A549 (cell line): ENCODE results near the gene LAPTM5. TPM values are rescaled to one million over a fixed set of nuclear protein-coding genes. Genes with fewer than 3 reads are reported as not detected.

Experiments used
- ATAC-seq, 2 experiments: fragments of 200-7000 bp in 1 of 2; fragments of >200 bp in 1 of 2; cut with Nextera tagmentation in 1 of 2; cut with Tn5 transposase in 1 of 2; 3 replicates each; pipeline versions ENCODE4 v1.8.0 to v1.9.1; 2018 to 2020; ENCODE audit warnings: mild to moderate bottlenecking in 1 of 2, moderate library complexity in 1 of 2
- CTCF ChIA-PET: fragments of 300-600 bp; sonication (Branson Sonifier 250); formaldehyde crosslinking; extraction: SDS; loops from one replicate; lab custom pipeline; 2021; ENCODE audit warnings: antibody characterized with exemption, inconsistent platforms; lab: Yijun Ruan, JAX
- POLR2A ChIA-PET: fragments of 350-600 bp; formaldehyde crosslinking; extraction: SDS; loops from one replicate; lab custom pipeline; 2021; ENCODE audit warnings: antibody characterized with exemption, inconsistent platforms; lab: Yijun Ruan, JAX
- DNase-seq, 2 experiments: peaks; one replicate each; pipeline versions ENCODE4 v3.0.0 to v3.0.0-alpha.2; 2011 to 2016; ENCODE audit warnings: low read depth in 1 of 2, low spot score in 1 of 2
- FAIRE-seq: peaks from 2 replicates; lab custom pipeline; 2011; peaks lifted over from hg19 to GRCh38; lab: Jason Lieb, UNC
- H3K27ac ChIP-seq, 2 experiments: fragments of >200 bp; sonication (Bioruptor Twin); formaldehyde crosslinking; 3 replicates each; pipeline ENCODE4 v1.5.1; 2016 to 2017
- H3K4me1 ChIP-seq: fragments of >200 bp; sonication (Bioruptor Twin); formaldehyde crosslinking; 3 replicates; pipeline ENCODE4 v1.6.1; 2016
- H3K4me2 ChIP-seq: fragments of >200 bp; sonication (Bioruptor Twin); formaldehyde crosslinking; 3 replicates; pipeline ENCODE4 v1.6.1; 2016
- H3K4me3 ChIP-seq: fragments of >200 bp; sonication (Bioruptor Twin); formaldehyde crosslinking; 3 replicates; pipeline ENCODE4 v1.5.1; 2016
- H3K9me3 ChIP-seq: fragments of >200 bp; sonication (Bioruptor Twin); formaldehyde crosslinking; 3 replicates; pipeline ENCODE4 v1.6.1; 2016
- BHLHE40 ChIP-seq: IDR thresholded peaks from 2 replicates; pipeline ENCODE4 v1.6.1; 2012; ENCODE audit warnings: low read depth, low read length, inconsistent platforms
- CHD2 ChIP-seq: fragments of 150-350 bp; IDR thresholded peaks from 2 replicates; pipeline ENCODE4 v1.6.1; 2014; ENCODE audit warnings: low read length; ENCODE audit not compliant: partially characterized antibody
- EHF ChIP-seq: fragments of 250-450 bp; sonication (Bioruptor Pico); IDR thresholded peaks from 2 replicates; pipeline ENCODE4 v1.5.0; 2020; ENCODE audit warnings: mild to moderate bottlenecking
- EHMT2 ChIP-seq: fragments of 200-600 bp; sonication (generic); IDR thresholded peaks from 2 replicates; pipeline ENCODE4 v1.6.1; 2016; ENCODE audit warnings: antibody characterized with exemption, low read depth, mild to moderate bottlenecking, moderate library complexity
- ESRRA ChIP-seq: fragments of 150-350 bp; IDR thresholded peaks from 2 replicates; pipeline ENCODE4 v1.6.1; 2014; ENCODE audit warnings: mild to moderate bottlenecking, low read length, borderline replicate concordance
- FOSB ChIP-seq: fragments of 250-450 bp; sonication (Bioruptor Pico); IDR thresholded peaks from 2 replicates; pipeline ENCODE4 v1.5.0; 2020; ENCODE audit warnings: mild to moderate bottlenecking, moderate library complexity
- FOXS1 ChIP-seq: fragments of 250-450 bp; sonication (Bioruptor Pico); IDR thresholded peaks from 2 replicates; pipeline ENCODE4 v1.5.0; 2020; ENCODE audit warnings: mild to moderate bottlenecking, moderate library complexity
- GATA3 ChIP-seq: IDR thresholded peaks from 2 replicates; pipeline ENCODE4 v1.6.1; 2012; ENCODE audit warnings: borderline replicate concordance
- HDAC2 ChIP-seq: fragments of 200-600 bp; sonication (generic); IDR thresholded peaks from 2 replicates; pipeline ENCODE4 v1.6.1; 2016
- HEYL ChIP-seq: fragments of 250-450 bp; sonication (Bioruptor Pico); IDR thresholded peaks from 2 replicates; pipeline ENCODE4 v1.8.0; 2021; ENCODE audit warnings: mild to moderate bottlenecking, moderate library complexity
- HOXA7 ChIP-seq: fragments of 250-450 bp; sonication (Bioruptor Pico); IDR thresholded peaks from 2 replicates; pipeline ENCODE4 v1.5.0; 2020; ENCODE audit warnings: mild to moderate bottlenecking, moderate library complexity
- HOXB13 ChIP-seq: fragments of 250-450 bp; sonication (Bioruptor Pico); IDR thresholded peaks from 2 replicates; pipeline ENCODE4 v1.5.0; 2020; ENCODE audit warnings: low read depth, mild to moderate bottlenecking, moderate library complexity
- HOXB5 ChIP-seq: fragments of 250-450 bp; sonication (Bioruptor Pico); IDR thresholded peaks from 2 replicates; pipeline ENCODE4 v1.5.0; 2020; ENCODE audit warnings: mild to moderate bottlenecking, moderate library complexity
- JUN ChIP-seq, 2 experiments: fragments of >200 bp; sonication (Bioruptor Twin); formaldehyde crosslinking; IDR thresholded peaks; 2 replicates in 1 of 2; 3 replicates in 1 of 2; pipeline ENCODE4 v1.6.1; 2016 to 2017
- JUNB ChIP-seq: fragments of >200 bp; sonication (Bioruptor Twin); formaldehyde crosslinking; IDR thresholded peaks from 2 replicates; pipeline ENCODE4 v1.6.1; 2016
- KDM5A ChIP-seq: fragments of 200-600 bp; sonication (generic); IDR thresholded peaks from 2 replicates; pipeline ENCODE4 v1.6.1; 2016; ENCODE audit warnings: antibody characterized with exemption, mild to moderate bottlenecking
- NFE2L2 ChIP-seq: fragments of 150-350 bp; conservative IDR thresholded peaks from 2 replicates; pipeline ENCODE4 v1.6.1; 2014; ENCODE audit warnings: low read length
- PHF8 ChIP-seq: fragments of 200-600 bp; sonication (generic); IDR thresholded peaks from 2 replicates; pipeline ENCODE4 v1.6.1; 2016; ENCODE audit warnings: low read depth, mild to moderate bottlenecking, antibody characterized with exemption, moderate library complexity, borderline replicate concordance
- POLR2A ChIP-seq: IDR thresholded peaks from 2 replicates; pipeline ENCODE4 v1.6.1; 2012; ENCODE audit warnings: mild to moderate bottlenecking, low read length
- RAD21 ChIP-seq, 2 experiments: fragments of >200 bp in 1 of 2; sonication (Bioruptor Twin) in 1 of 2; formaldehyde crosslinking in 1 of 2; IDR thresholded peaks in 1 of 2; conservative IDR thresholded peaks in 1 of 2; 2 replicates in 1 of 2; 3 replicates in 1 of 2; pipeline ENCODE4 v1.6.1; 2012 to 2018; ENCODE audit warnings: inconsistent platforms in 1 of 2
- RARB ChIP-seq: fragments of 250-450 bp; sonication (Bioruptor Pico); IDR thresholded peaks from 2 replicates; pipeline ENCODE4 v1.8.0; 2021; ENCODE audit warnings: mild to moderate bottlenecking, moderate library complexity
- RCOR1 ChIP-seq: fragments of 150-350 bp; IDR thresholded peaks from 2 replicates; pipeline ENCODE4 v1.6.1; 2014; ENCODE audit warnings: antibody characterized with exemption, low read length, low read depth
- TP53 ChIP-seq: fragments of 250-450 bp; sonication (Bioruptor Pico); IDR thresholded peaks from 2 replicates; pipeline ENCODE4 v1.5.0; 2021; ENCODE audit warnings: mild to moderate bottlenecking, moderate library complexity
- ZC3H11A ChIP-seq: fragments of 450-650 bp; IDR thresholded peaks from 2 replicates; pipeline ENCODE4 v1.6.1; 2014; ENCODE audit warnings: antibody characterized with exemption, mild to moderate bottlenecking
- ZFP36 ChIP-seq: fragments of 450-650 bp; IDR thresholded peaks from 2 replicates; pipeline ENCODE4 v1.6.1; 2014; ENCODE audit warnings: borderline replicate concordance; ENCODE audit not compliant: partially characterized antibody
- ZSCAN20 ChIP-seq: fragments of 250-450 bp; sonication (Bioruptor Pico); IDR thresholded peaks from 2 replicates; pipeline ENCODE4 v1.8.0; 2022; ENCODE audit warnings: mild to moderate bottlenecking, moderate library complexity
- WGBS: methylation state at CpG from one replicate; pipeline ENCODE4 v1.1.6; 2017; ENCODE audit errors: missing lambda C conversion rate; 5-methylcytosine and 5-hydroxymethylcytosine counted together
- polyA plus RNA-seq, 4 experiments: library from polyadenylated mRNA; depleted of rRNA in 3 of 4; stranded (reverse); fragments of >200 nt; fragmentation: RNase III in 1 of 4; extraction: RNeasy Plus Mini Kit Qiagen cat#74134 plus additional on column Dnase treatment in 1 of 4; gene quantifications; 2 replicates in 3 of 4; 3 replicates in 1 of 4; pipeline ENCODE4 v1.2.3, GENCODE V29; 2011 to 2017
- TF ChIP-seq, protein P1 (sequence below): fragments of >200 bp; sonication (Bioruptor Twin); formaldehyde crosslinking; IDR thresholded peaks from 2 replicates; pipeline ENCODE4 v1.6.1; 2016
- TF ChIP-seq, protein P2 (sequence below): IDR thresholded peaks from 2 replicates; pipeline ENCODE4 v1.6.1; 2012
- TF ChIP-seq, protein P3 (sequence below): fragments of >200 bp; sonication (Bioruptor Twin); formaldehyde crosslinking; IDR thresholded peaks from 3 replicates; pipeline ENCODE4 v1.5.1; 2016
- TF ChIP-seq, protein P4 (sequence below): IDR thresholded peaks from 2 replicates; pipeline ENCODE4 v1.6.1; 2012; ENCODE audit warnings: low read depth, borderline replicate concordance
- TF ChIP-seq, protein P5 (sequence below): fragments of 450-650 bp; IDR thresholded peaks from 2 replicates; pipeline ENCODE4 v1.6.1; 2014; ENCODE audit warnings: antibody characterized with exemption

LAPTM5 gene
- polyA plus RNA-seq, 2 of the 4 experiments (the other 2 are of a cell fraction): 0.06 to 0.22 TPM

DNA sequence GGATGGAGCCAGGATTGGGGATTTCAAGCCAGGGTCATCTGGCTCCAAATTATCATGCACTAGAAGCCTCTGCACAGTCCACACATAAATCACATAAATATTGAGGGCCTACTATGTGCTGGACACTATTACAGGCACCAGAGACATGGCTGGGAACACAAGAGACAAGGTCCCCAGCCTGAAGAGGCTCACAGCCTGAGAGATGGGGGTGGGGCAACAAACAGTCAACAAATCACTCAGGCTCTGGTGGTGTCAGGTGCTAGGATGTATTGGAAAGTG, 41.6 kb upstream of the LAPTM5 start (continued):
- TF ChIP-seq, protein P1, sequence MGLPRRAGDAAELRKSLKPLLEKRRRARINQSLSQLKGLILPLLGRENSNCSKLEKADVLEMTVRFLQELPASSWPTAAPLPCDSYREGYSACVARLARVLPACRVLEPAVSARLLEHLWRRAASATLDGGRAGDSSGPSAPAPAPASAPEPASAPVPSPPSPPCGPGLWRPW: no peak
- TF ChIP-seq, protein P2, sequence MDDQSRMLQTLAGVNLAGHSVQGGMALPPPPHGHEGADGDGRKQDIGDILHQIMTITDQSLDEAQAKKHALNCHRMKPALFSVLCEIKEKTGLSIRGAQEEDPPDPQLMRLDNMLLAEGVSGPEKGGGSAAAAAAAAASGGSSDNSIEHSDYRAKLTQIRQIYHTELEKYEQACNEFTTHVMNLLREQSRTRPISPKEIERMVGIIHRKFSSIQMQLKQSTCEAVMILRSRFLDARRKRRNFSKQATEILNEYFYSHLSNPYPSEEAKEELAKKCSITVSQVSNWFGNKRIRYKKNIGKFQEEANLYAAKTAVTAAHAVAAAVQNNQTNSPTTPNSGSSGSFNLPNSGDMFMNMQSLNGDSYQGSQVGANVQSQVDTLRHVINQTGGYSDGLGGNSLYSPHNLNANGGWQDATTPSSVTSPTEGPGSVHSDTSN: no peak
- TF ChIP-seq, protein P3, sequence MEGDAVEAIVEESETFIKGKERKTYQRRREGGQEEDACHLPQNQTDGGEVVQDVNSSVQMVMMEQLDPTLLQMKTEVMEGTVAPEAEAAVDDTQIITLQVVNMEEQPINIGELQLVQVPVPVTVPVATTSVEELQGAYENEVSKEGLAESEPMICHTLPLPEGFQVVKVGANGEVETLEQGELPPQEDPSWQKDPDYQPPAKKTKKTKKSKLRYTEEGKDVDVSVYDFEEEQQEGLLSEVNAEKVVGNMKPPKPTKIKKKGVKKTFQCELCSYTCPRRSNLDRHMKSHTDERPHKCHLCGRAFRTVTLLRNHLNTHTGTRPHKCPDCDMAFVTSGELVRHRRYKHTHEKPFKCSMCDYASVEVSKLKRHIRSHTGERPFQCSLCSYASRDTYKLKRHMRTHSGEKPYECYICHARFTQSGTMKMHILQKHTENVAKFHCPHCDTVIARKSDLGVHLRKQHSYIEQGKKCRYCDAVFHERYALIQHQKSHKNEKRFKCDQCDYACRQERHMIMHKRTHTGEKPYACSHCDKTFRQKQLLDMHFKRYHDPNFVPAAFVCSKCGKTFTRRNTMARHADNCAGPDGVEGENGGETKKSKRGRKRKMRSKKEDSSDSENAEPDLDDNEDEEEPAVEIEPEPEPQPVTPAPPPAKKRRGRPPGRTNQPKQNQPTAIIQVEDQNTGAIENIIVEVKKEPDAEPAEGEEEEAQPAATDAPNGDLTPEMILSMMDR: no peak
- no peak for TF ChIP-seq ESRRA
- TF ChIP-seq FOSB: no peak
- TF ChIP-seq RAD21 (conservative IDR thresholded peaks at IDR 0.05 in 1 of 2, IDR thresholded peaks at IDR 0.05 in 1 of 2): no peak

DNA sequence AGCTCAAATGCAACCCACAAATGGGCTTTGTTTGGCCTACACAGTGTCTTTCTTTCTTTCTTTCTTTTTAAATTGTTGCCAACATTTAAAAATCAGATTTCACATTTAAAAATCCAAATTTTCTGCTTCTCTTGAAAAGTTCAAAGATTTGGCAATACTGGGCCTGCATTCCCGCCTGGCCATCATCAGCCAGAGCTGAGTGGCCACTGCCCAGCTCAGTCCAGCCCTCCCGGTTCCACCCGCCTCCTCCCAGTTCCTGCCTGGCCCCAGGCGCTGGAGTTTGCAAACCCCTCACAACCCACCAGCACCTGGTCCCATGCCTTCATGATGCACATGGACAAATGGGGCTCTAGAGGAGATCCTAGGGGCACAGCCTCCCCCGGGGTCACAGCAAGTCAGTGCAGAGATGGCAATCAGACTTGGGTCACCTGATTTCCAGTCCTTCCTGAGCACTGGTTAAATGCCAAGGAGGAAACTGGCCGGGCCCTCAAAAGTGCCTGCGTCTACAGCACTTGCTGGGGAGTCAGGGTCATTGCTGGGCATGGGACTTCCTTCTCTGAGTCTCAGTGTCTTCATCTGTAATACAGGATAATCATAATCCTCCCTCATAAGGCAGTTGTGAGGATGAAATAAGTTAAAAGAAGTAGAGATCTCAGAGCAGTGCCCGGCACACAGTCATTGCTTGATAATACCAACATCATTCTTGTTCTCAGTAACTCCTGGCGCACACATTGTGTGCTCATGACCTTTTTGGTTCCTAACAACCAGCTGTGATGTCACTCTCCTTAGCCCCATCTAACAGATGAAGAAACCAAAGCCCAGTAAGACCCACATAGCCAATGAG, 41.0 kb upstream of the LAPTM5 start:
- no peak overlapping the region for H3K27ac ChIP-seq
- H3K4me3 ChIP-seq: no peak overlapping the region
- 0 out of 3 replicates have a peak, but pooled peaks cover 3% of the 10 kb centered on the region for H3K4me1 ChIP-seq
- TF ChIP-seq, protein P4, sequence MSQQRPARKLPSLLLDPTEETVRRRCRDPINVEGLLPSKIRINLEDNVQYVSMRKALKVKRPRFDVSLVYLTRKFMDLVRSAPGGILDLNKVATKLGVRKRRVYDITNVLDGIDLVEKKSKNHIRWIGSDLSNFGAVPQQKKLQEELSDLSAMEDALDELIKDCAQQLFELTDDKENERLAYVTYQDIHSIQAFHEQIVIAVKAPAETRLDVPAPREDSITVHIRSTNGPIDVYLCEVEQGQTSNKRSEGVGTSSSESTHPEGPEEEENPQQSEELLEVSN: no peak
- TF ChIP-seq JUNB (no peak), GATA3 (no peak), ZC3H11A (no peak), HDAC2 (no peak), BHLHE40 (no peak), RARB (CRISPR knock-in tag) (no peak), EHF (no peak), HEYL (CRISPR knock-in tag) (no peak)
- DNase-seq: no peak
- ChIA-PET CTCF (interaction anchor here (1.0 to 36.8 kb wide), 5 partner anchors 12 to 114 kb away, joined by 3 to 743 read pairs (median 10); partner anchors contain the start of gene SDC3), POLR2A (interaction anchor here (1.1 kb wide), 1 partner anchor 80 kb away, joined by 5 read pairs; no protein-coding TSS in a partner anchor)
- ATAC-seq: no peak
- WGBS: 76% methylated on average over 8 of the region's 9 CpGs
- no peaks in the 10 kb centered on the region for H3K9me3 ChIP-seq
- FAIRE-seq: no peak
- no peak overlapping the region for H3K4me2 ChIP-seq

DNA sequence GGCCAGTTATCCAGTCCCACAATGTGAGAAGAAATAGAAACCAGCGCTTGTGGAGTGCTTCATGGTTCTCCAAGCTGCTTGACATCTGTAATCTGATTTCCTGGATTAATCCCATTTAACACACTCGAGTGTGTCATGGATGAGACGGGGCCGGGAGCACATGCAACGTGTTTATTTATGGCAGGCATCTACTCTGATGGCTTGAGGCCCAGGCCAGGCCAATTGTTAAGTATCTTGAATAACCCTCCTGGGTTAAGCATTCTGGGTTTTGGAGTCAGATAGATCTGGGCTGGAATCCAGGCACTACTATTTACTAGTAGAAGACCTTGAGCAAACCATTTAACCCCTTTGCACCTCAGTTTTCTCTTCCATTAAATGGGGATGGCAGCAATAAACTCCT, 37.5 kb upstream of the LAPTM5 start:
- no peak for ATAC-seq
- H3K27ac ChIP-seq: no peak overlapping the region
- 0 out of 3 replicates have a peak, but pooled peaks cover 3% of the 10 kb centered on the region for H3K4me1 ChIP-seq
- 61% methylated on average over 5 of the region's 5 CpGs for WGBS
- ChIA-PET POLR2A (no interaction called here), CTCF (interaction anchor here (1.5 to 36.8 kb wide), 3 partner anchors 9 to 117 kb away, joined by 3 to 743 read pairs (median 14); partner anchors contain the start of gene SDC3)
- no peaks in the 10 kb centered on the region for H3K9me3 ChIP-seq
- FAIRE-seq: no peak
- DNase-seq: no peak
- H3K4me3 ChIP-seq: no peak overlapping the region
- no peak overlapping the region for H3K4me2 ChIP-seq
- TF ChIP-seq JUN (IDR thresholded peaks at IDR 0.05) (no peak), CHD2 (no peak), HOXB13 (CRISPR knock-in tag) (no peak), FOXS1 (CRISPR knock-in tag) (no peak), HOXB5 (no peak), BHLHE40 (no peak), POLR2A (no peak), TP53 (CRISPR knock-in tag) (no peak), KDM5A (no peak), PHF8 (no peak), HEYL (CRISPR knock-in tag) (no peak), ZFP36 (no peak), NFE2L2 (no peak), EHMT2 (no peak), HOXA7 (CRISPR knock-in tag) (no peak), ZSCAN20 (CRISPR knock-in tag) (no peak), RCOR1 (no peak)
- TF ChIP-seq, protein P5, sequence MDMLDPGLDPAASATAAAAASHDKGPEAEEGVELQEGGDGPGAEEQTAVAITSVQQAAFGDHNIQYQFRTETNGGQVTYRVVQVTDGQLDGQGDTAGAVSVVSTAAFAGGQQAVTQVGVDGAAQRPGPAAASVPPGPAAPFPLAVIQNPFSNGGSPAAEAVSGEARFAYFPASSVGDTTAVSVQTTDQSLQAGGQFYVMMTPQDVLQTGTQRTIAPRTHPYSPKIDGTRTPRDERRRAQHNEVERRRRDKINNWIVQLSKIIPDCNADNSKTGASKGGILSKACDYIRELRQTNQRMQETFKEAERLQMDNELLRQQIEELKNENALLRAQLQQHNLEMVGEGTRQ: no peak
